DOHH2 (cell line): Measurements from ENCODE around the gene LETM1.

Experiments
- H3F3A ChIP-seq: fragments of 200-600 bp; sonication (generic), shearing (Covaris generic); 2 replicates; pipeline ENCODE4 v1.6.0; 2016; ENCODE audit warnings: antibody characterized with exemption, mild to moderate bottlenecking; ENCODE audit not compliant: control insufficient read depth, insufficient read depth
- H3K27ac ChIP-seq: fragments of 200-600 bp; sonication (generic); 2 replicates; pipeline ENCODE4 v1.5.1; 2014; ENCODE audit warnings: low read depth, mild to moderate bottlenecking, low read length, moderate library complexity
- H3K27me3 ChIP-seq: fragments of 200-600 bp; sonication (generic); 2 replicates; pipeline ENCODE4 v1.6.1; 2014; ENCODE audit warnings: mild to moderate bottlenecking, low read length, mixed read lengths; ENCODE audit not compliant: control insufficient read depth
- H3K36me3 ChIP-seq: fragments of 200-600 bp; sonication (generic); 2 replicates; pipeline ENCODE4 v1.6.1; 2014; ENCODE audit warnings: mild to moderate bottlenecking, low read length, moderate library complexity, mixed read lengths; ENCODE audit not compliant: control insufficient read depth
- H3K4me1 ChIP-seq: fragments of 200-600 bp; sonication (generic); 2 replicates; pipeline ENCODE4 v1.6.1; 2014; ENCODE audit warnings: mild to moderate bottlenecking, low read length, mixed read lengths; ENCODE audit not compliant: control insufficient read depth
- H3K4me2 ChIP-seq: fragments of 200-600 bp; sonication (generic); 2 replicates; pipeline ENCODE4 v1.6.0; 2014; ENCODE audit warnings: mild to moderate bottlenecking, low read length, moderate library complexity
- H3K4me3 ChIP-seq: fragments of 200-600 bp; sonication (generic); 2 replicates; pipeline ENCODE4 v1.5.1; 2014; ENCODE audit warnings: mild to moderate bottlenecking, low read length, mixed read lengths
- H3K79me2 ChIP-seq: fragments of 200-600 bp; sonication (generic); 2 replicates; pipeline ENCODE4 v1.6.1; 2014; ENCODE audit warnings: mild to moderate bottlenecking, low read length, mixed read lengths; ENCODE audit not compliant: control insufficient read depth
- H3K9me2 ChIP-seq: fragments of 200-600 bp; sonication (generic); replicated peaks from 2 replicates; pipeline ENCODE4 v1.6.1; 2014; ENCODE audit warnings: mild to moderate bottlenecking, low read length, mixed read lengths; ENCODE audit not compliant: control insufficient read depth
- H3K9me3 ChIP-seq: fragments of 200-600 bp; sonication (generic); 2 replicates; pipeline ENCODE4 v1.6.1; 2014; ENCODE audit warnings: antibody characterized with exemption, low read length, mixed read lengths; ENCODE audit not compliant: control insufficient read depth, insufficient read depth
- H4K20me1 ChIP-seq: fragments of 200-600 bp; sonication (generic); 2 replicates; pipeline ENCODE4 v1.6.0; 2014; ENCODE audit warnings: low read depth, mild to moderate bottlenecking, antibody characterized with exemption, low read length, moderate library complexity; ENCODE audit not compliant: control insufficient read depth, insufficient read depth
- CTCF ChIP-seq: fragments of 200-600 bp; sonication (generic); IDR thresholded peaks from one replicate; pipeline ENCODE4 v1.5.1; 2014; ENCODE audit warnings: antibody characterized with exemption, mild to moderate bottlenecking, low read depth, low read length; ENCODE audit not compliant: poor library complexity, severe bottlenecking
- EZH2phosphoT487 ChIP-seq: fragments of 200-600 bp; sonication (generic); IDR thresholded peaks from 2 replicates; pipeline ENCODE4 v1.6.1; 2017; ENCODE audit warnings: borderline replicate concordance, mild to moderate bottlenecking, antibody characterized with exemption, low read length, moderate library complexity, mixed read lengths

LETM1 gene

GRCh38 chr4:1790005-1790404, 66.0 kb downstream of the LETM1 start:
- no peaks in the 10 kb centered on the region for H3K4me1 ChIP-seq
- H3K27me3 ChIP-seq, result peaks cover 23% of the 10 kb centered on the region
- TF ChIP-seq CTCF (no peak), EZH2phosphoT487 (no peak)
- no peaks in the 10 kb centered on the region for H3K9me3 ChIP-seq
- H3K27ac ChIP-seq, result no peak overlapping the region
- H3K4me3 ChIP-seq, result no peak overlapping the region
- H3K79me2 ChIP-seq, result no peaks in the 10 kb centered on the region
- no peaks in the 10 kb centered on the region; the same call in 1 of the 2 replicates for H4K20me1 ChIP-seq
- H3K36me3 ChIP-seq, result no peaks in the 10 kb centered on the region
- H3K4me2 ChIP-seq, result no peak overlapping the region
- H3F3A ChIP-seq, result no peaks in the 10 kb centered on the region
- H3K9me2 ChIP-seq, result no peaks in the 10 kb centered on the region

GRCh38 chr4:1789552-1789951, 66.4 kb downstream of the LETM1 start:
- Histone ChIP-seq H3K79me2 (no peaks in the 10 kb centered on the region), H3K27ac (no peak overlapping the region), H3K36me3 (no peaks in the 10 kb centered on the region), H3K4me1 (no peaks in the 10 kb centered on the region), H3K27me3 (peaks cover 20% of the 10 kb centered on the region), H4K20me1 (no peaks in the 10 kb centered on the region; the same call in 1 of the 2 replicates), H3F3A (no peaks in the 10 kb centered on the region), H3K4me3 (no peak overlapping the region), H3K9me3 (no peaks in the 10 kb centered on the region), H3K4me2 (no peak overlapping the region), H3K9me2 (no peaks in the 10 kb centered on the region)
- TF ChIP-seq EZH2phosphoT487 (no peak), CTCF (no peak)

- no peak for TF ChIP-seq EZH2phosphoT487
- TF ChIP-seq CTCF, result no peak
- Histone ChIP-seq H3K27ac (no peak overlapping the region), H3F3A (no peaks in the 10 kb centered on the region), H3K9me3 (no peaks in the 10 kb centered on the region), H3K27me3 (peaks cover 13% of the 10 kb centered on the region), H4K20me1 (no peaks in the 10 kb centered on the region; the same call in 1 of the 2 replicates), H3K36me3 (no peaks in the 10 kb centered on the region), H3K4me3 (no peak overlapping the region), H3K4me1 (no peaks in the 10 kb centered on the region; the same call in 1 of the 2 replicates), H3K9me2 (no peaks in the 10 kb centered on the region), H3K79me2 (no peaks in the 10 kb centered on the region), H3K4me2 (no peak overlapping the region)
Observed at GRCh38 chr4:1788254-1788973, 67.5 kb downstream of the LETM1 start.
